RPMI7951 (cell line): ENCODE data around the gene NR2F1-AS1. TPM values are rescaled to one million over a fixed set of nuclear protein-coding genes. Genes with fewer than 3 reads are reported as not detected.
"Not testable (repeated sequence)": the region's sequence is repeated elsewhere in the genome, so short reads cannot be mapped to it uniquely, and the experiment has no call there.

Experiments
- DNase-seq: peaks from one replicate; pipeline ENCODE4 v3.0.0-alpha.2; 2012; ENCODE audit warnings: low read depth
- total RNA-seq: library from RNA; depleted of rRNA; stranded (reverse); fragments of >200 nt; shearing (Covaris generic); gene quantifications from 2 replicates; pipeline ENCODE4 v1.2.3, GENCODE V29; 2014

NR2F1-AS1 gene
- total RNA-seq, 1 experiment from 2014 or later, result 29.2 TPM

DNA sequence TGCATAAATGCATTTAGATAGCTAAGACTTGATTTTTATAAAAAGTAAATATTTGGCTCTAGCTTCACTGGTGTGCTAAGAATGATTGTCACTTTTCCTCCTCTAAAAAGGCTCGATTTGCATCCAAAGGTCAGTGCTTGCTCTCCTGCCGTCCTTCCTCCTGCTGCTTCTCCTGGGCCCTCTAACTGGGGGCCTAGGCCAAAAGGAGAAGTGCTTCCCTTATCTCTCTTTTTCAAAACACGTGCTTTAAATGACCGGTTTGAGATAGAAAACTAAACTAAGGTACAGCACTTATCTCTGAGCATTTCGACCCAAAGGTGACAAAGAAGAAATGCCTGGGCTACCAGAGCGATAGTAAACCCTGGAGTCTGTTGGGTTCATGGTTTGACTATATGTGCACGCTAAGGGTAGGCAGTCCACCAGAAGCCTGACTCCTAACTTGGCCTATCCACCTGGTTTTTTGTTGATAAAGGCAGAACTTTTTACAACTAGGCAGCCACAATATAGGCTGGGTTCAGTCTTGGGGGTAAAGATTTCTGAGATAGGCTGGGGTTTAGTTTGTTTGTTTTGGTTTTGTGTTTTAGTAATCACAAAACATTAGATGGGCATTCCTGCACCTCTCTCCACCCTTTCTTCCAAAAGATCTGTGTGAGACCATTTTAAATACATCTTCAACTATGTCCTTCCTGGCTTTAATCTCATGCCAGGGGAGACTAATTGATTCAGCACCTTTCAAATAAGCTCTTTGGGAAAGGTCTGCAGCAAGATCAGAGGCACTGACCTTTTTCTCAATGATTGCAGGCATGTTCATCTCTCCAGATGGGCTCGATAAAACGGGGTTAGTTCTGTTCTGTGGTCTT is 3.8 kb downstream of the NR2F1-AS1 start:
- no peak for DNase-seq

DNA sequence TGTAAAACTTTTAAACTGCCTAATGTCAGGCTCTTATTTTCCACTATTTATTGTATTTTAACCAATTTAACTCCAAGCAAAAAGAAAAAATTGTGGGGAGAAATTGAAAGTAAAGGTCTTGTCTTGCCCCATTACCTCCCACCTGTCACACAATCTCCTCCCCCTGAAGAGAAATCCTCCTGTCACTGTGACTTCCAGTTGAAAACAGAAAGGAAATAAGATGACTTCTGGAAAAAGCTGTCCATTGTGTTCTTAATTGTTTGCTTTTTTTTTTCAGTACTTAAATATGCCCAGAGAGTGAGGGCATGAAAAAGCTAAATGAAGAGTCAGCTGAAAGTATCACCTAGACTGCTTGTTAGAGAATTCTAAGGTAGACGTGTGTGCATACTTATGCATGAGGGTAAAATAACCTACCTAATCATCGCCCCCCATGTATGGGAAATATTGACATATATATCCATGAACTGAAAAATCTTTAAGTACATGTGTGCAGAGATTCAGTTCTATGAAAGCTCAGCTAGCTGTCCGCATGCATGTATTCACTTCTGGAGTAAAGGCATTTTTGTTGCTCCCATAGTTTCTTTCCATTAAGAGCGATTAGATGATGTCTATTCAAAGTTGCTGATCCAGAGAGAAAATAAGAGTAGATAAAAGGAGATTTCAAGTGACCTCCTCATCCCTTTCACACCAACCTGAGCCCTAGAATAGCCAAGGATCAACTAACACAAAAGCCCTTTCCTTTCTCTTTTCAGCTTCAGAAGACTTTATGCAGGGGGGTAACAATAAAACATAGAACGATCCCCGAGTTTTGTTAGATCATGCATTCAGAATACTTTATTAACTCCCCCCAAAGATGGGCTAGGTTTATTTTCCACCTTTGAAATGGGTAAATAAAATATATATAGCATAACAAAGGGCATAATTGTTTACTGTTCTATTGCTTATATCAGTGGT is 5.3 kb downstream of the NR2F1-AS1 start:
- DNase-seq, result no peak

DNA sequence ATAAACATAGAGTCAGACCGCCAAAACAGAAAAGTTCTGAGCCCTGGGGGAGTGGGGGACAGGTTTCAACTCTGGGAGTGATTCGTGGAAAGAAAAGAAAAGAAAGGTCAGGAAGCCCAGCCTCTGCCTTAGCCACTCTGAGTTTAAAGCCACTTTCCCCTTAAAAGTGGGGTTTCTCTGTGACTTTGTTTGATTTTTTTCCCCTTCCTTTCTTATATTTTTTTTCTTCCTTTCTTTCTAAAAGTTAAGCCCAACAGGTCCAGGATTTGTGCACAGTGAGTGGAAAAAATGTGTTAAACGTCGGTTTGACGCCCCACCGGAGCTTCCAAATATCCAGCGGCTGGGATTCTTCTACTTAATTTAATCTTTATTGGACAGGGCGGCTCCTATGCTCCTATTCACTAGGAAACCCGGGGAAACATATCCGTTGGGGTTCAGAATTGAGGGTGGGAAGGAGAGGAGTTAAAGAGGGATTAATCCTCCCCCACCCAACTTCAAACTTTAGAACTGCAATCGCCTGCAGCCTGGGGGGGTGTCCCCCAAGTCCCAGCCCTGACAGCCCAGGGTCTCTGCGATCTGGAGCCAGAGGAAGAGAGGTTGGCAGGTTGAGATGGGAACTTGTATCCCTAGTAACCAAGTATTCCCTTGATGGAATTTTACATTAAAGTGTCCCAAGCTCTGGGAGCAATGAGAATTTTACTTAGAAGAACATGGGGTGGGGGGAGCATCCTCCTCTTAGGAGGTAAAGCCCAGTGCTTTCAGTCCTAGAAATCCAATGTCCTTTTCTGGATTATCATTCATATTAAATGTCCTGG is 6.3 kb downstream of the NR2F1-AS1 start:
- no peak for DNase-seq

DNA sequence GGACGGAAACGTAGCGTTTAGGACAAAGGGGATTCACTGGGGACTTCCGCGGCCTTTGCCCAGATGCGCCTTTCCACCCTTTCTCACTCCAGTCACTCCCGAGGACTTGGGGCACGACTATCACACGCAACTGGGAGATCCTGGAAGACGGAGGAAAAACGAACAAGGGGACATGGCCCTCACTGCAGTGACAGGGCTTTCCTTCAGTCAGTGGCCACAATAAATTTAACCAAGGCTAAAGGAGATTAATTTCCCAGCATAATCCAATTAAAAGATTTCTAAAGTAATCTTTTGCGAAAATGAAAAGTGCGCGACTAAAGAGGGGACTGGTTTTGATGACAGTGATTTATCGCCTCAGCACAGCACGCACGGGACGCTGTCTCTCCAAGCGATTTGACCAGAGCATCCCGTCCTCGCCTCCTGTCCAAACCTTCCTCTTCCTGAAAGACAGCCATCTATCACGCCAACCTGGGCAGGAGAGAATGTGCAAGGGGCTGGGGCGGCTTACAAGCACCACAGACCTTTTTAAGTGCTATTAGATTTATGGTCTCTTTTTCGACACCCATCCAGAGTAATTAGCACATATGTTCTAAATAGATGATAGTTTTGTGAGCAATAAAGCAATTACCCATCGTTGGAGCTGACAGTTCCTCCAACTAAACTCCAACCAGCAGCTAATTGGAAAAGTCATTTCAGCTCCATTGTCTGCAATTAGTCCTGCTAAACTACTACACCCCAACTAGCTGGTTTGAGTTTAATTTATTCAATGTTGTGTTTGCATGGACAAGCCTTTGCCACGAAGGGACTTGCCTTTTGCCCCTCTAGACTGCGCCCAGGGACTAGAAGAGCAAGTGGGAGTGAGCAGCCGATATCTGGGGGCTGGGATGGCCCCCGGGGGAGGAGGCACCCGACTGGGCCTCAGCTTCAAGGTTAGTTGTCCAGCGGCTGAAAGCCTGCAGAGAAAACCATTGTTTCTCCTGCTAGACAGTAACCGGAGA is 7.4 kb downstream of the NR2F1-AS1 start:
- DNase-seq, result no peak

DNA sequence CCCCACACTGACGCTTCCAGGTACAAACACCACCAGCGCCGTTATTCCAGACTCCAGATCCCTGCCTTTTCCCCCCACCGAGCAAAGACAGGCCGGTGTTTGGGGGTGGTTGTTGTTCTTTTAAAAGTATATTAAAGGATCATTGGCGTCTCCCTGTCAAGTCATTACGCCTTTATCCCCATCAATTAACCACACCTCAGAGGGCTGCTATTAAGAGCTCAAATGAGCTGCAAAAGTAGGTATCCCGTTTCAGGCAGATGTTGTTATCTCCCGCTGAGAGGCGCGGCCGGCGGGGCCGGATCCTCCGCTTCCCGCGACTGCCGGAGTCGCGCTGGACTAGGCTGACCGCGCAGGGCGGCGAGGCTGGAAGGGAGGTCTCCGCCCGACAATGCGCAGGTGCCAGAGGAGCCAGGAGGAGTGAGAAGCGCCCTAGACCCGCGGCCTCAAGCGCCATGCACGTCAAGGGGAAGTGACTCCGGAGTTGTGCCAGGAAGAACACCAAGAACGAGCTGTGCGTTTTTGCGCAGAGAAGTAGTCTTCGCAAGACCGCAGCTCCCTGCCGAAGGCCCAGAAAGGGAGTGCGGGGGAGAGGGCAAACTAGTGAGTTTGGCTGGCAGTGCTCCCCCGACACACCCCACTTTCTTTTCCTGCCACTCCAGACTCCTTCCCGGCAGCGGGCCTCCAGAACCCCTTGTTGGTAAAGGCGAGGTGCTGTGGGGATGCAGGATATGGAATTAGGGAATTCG is 8.2 kb downstream of the NR2F1-AS1 start:
- no peak for DNase-seq

DNA sequence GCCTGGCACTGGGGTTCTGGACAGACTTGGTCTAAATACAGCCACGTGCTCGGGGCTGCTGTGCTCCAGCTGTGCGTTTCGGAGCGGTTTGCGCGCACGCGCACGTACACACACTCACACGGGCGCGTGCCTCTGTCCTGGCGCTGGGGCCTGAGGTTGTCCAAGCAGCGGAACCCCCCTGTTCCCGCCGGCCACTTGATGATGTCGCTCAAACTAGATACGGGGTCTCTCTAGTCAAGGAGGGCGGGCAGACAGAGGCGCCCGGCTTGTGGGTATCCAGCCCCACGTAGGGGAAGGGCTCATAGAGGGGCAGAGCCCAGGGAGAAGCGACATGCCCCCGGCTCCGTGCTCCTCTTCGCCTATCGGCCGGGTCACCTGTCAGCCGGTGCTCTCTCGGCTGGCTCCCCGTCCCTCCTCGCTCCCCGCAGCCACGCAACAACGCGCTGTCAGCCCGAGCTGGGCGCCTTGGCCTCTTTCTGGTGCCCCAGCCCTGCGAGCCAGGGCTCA is 8.9 kb downstream of the NR2F1-AS1 start:
- no peak for DNase-seq

DNA sequence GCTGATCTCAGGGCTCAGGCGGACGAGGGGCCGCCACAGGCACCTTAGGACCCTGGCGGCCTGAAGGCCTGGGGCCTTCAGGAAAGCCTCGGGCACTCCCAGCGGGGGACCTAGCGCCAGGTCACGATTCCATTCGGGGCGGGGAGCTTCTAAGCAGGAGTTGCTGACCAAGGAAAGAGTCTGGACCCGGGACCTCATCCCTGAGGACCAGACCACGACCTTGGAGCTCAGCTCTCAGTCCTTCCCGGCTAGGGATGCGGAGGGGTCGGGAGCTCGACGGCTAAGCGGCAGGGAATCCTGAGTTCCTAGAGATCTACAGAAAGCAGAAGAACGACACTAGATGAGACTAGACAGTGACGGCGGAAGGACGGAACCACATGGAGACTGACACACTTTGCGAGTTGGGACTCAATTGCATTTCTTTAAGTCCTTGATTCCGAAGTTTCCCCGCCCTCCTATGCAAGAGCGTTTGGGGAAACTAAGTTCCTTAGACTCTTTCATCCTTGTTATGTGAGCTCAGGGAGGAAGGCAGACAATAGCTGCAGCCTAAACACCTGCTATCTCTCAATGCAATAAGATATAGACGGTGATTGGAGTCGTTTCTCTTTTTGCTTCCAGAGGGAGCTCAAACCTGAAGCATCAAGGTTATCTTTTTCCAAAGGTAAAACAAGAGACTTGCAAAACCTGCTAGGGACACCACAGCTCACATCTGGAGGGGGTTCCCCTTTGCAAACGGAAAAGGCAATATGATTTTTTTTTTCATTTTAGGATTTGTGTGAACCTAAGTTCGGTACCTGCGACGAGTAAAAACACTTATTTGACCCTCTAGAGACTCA is 9.7 kb downstream of the NR2F1-AS1 start:
- DNase-seq, result no peak

DNA sequence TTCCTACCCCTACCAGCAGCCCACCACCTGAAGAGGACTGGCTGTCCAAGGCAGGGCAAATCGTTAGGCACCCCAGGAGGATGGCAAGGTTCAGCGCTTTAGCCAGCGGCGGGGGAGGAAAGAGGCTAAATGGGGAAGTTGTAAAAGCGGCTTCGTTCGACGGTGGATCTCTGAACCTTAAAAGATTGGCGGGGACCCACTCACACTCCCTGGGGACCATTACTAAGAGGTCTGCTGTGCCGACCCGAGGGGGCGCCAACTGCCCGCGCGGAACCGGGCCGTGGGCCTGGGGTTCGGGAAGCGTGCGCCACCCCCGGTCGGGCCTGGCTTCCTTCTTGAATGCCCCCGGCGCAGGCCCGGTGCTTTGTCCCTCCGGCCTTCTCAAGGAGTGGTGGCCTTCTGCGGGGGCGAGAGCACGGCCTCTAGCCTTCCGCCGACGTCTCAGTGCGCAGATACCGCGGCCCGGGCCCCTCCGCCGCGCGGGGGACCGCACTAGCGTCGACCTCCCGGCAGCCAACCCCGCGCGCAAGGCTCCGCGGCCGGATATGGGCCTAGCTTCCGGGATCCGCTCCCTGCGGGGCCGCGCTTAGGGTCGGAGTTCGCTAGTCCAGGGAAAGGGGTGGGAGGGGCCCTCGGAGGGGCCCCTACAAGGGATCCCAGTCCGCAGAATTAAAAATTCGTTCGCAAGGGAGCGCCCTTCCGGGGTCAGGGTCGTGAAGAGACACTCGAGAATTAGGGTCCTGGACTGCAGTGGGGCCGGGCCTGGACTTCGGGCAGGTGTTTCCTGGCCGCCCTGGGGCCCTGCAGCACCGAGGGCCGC is 10.5 kb downstream of the NR2F1-AS1 start:
- no peak for DNase-seq

DNA sequence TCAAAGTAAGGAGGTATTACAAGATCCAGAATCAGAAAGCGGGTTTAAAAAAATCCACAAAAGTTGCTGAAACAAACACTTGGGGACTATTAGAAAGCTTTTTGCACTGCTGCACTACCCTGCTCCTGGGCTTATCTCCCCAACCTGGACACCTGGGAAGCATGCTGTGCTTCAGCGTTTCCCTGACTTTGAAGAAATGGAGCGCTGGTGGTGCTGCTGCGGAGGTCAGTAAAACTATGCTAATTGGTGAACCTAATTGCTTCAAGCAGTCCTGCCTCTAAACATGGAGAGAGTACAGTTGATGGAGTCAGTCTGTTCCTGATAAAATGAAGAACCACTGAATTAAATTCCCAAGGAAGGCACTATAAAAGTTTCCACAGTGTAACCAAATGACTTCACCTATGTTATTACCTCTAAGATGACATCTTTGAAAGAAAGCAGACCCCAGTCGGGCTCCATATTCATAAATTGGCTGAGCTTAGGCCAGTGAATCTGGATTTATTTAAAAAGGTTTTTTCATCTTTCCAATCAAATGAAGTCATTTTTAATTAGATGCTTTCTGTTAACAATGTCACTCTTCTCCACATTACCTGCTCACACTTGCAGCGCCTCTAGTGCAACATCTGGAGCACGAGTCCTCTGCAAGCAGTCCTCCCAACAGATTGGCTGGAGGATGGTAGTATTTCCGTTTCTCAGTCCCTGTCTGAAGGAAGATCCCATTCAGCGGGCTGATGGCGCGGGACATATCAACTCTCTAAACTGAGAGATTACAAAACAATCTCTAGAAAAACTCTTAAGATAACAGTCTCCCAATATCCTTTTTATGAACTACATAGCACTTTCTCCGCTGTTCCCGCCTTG is 11.5 kb downstream of the NR2F1-AS1 start:
- DNase-seq, result no peak

DNA sequence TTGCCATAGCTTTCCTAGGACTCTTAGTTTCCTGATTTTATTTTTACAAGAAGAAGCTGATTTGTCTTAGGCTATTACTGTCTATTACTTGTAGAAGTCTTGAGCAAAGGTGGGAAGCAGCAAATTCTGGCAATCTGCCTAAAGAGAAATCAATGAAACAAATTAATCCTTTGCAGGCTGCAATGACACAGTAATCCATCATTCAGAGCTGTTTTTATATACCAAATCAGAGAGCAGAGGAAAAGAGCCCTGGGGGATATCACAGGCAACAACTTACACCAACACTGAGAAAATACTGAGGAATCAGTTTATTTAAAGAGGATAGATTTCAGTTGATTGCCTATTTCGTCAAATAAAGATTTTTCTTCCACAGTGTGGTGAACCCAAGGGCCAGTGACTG is 13.6 kb downstream of the NR2F1-AS1 start:
- DNase-seq, result no peak

DNA sequence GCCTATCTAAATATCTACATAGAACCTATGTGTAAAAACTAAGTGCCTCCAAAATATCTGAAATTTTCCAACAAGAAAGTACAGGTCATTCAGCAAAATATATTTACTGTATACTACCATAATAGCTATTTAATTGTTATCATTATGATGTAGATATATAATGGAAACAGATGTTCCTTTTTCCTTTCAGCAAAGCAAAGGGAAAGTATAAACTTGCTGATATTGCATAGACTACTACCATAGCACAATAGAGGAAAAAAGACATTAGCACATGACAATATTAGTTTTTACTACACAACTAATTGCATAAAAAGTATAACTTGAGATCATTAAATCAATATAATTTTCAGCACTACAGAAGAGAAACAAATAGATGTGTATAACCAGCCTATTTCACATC is 14.9 kb downstream of the NR2F1-AS1 start:
- DNase-seq, result no peak

DNA sequence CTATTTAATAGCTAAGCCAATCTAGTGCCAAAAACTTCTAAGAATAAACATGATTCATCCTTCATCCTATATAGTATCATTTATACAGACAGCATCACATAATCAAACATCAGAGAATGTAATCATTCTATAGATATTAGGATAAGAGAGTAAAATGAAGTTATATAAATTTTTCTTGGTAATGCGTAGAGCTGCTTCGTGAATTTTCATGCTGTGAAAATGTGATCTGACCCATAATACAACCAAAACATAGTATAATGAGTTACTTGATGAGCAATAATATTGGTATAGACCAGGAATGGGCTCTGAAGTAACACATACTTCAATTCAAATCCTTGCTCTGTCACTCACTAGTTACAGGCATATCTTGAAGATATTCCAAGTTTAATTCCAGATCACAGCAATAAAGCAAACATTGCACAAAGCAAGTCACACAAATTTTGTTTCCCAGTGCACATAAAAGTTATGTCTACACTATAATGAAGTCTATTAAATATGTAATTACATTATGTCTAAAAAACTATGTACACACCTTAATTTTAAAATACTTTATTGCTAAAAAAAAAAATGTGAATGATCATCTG is 23.9 kb downstream of the NR2F1-AS1 start:
- DNase-seq, result no peak

DNA sequence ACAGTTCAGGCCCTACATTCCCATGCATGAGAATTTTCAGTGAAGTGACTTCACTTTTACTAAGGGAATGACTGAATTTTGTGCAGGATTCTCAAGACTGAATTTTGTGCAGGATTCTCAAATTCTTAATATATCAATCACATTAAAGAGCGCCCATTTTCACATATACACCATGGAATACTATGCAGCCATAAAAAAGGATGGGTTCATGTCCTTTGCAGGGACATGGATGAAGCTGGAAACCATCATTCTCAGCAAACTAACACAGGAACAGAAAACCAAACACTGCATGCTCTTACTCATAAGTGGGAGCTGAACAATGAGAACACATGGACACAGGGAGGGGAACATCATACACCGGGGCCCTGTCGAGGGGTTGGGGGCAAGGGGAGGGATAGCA is 31.4 kb downstream of the NR2F1-AS1 start:
- DNase-seq, result not testable (repeated sequence)

DNA sequence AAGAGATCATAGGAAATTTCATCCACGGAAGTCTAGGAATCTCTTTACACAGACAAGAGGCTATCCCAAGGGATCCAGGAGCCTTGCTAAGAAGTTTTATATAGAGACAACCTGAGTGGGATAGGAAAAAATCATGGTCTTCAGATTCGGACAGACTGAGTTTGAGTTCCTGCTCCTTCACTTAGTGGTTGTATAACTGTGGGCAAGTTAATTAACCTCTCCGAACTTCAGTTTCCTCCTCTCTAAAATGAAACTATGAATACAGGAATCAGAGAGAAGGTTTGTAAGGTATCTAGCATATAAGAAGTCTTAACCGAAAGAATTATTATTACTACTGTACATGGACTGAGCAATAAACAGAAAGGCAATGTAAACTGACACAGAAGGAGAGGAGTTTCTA is 35.1 kb downstream of the NR2F1-AS1 start:
- no peak for DNase-seq

DNA sequence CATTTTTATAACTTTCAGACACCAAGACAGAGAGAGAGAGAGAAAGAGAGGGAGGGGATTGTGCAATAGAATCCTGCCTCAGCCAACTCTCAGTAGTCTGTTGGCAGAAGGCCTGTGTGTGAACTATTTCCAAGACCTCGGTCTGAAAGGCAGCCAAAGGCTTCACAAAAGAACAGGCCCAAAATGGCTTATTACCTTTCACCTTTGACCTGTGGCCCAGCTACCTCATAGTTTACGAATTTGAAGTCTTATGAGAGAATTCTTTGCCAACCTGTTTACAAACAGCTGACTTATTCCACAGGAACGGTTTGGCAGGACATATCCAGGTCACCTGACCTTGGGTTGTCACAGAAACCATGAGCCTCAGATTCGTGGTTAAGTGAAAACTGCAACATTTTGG is 48.6 kb downstream of the NR2F1-AS1 start:
- DNase-seq, result peak; percentile 73

DNA sequence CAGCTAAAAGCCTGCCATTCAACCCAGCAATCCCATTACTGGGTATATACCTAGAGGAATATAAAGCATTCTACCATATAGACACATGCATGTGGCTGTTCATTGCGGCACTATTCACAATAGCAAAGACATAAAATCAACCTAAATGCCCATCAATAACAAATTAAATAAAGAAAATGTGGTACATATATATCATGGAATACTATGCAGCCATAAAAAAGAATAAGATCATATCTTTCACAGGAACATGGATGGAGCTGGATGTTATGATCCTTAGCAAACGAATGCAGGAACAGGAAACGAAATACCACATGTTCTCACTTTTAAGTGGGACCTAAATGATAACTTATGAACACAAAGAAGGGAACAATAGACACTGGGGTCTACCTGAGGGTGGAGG is 59.2 kb downstream of the NR2F1-AS1 start:
- not testable (repeated sequence) for DNase-seq
